GM23248 (cell line): ENCODE measurements around the gene CASK. TPM values are rescaled to one million over a fixed set of nuclear protein-coding genes. Genes with fewer than 3 reads are reported as not detected.

ENCODE experiments used
- DNase-seq: peaks from one replicate; pipeline ENCODE4 v3.0.0-alpha.2; 2015
- H2AFZ ChIP-seq: fragments of 200-600 bp; sonication (generic); 2 replicates; pipeline ENCODE4 v1.6.1; 2016; ENCODE audit warnings: antibody characterized with exemption
- H3F3A ChIP-seq: fragments of 200-600 bp; sonication (generic); 2 replicates; pipeline ENCODE4 v1.6.1; 2016; ENCODE audit warnings: mild to moderate bottlenecking, antibody characterized with exemption, mixed run types; ENCODE audit not compliant: insufficient read depth
- H3K27ac ChIP-seq: fragments of 200-600 bp; sonication (generic); 2 replicates; pipeline ENCODE4 v1.5.1; 2016; ENCODE audit warnings: mild to moderate bottlenecking
- H3K27me3 ChIP-seq: fragments of 200-600 bp; sonication (generic); replicated peaks from 2 replicates; pipeline ENCODE4 v1.6.1; 2016; ENCODE audit warnings: mild to moderate bottlenecking; ENCODE audit not compliant: insufficient read depth
- H3K36me3 ChIP-seq: fragments of 200-600 bp; sonication (generic); 2 replicates; pipeline ENCODE4 v1.6.1; 2016; ENCODE audit warnings: low read depth, mild to moderate bottlenecking
- H3K4me1 ChIP-seq: fragments of 200-600 bp; sonication (generic); 2 replicates; pipeline ENCODE4 v1.6.1; 2016; ENCODE audit warnings: mild to moderate bottlenecking; ENCODE audit not compliant: insufficient read depth
- H3K4me2 ChIP-seq: fragments of 200-600 bp; sonication (generic); one replicate; pipeline ENCODE4 v1.6.1; 2016; ENCODE audit warnings: mild to moderate bottlenecking; ENCODE audit not compliant: unreplicated experiment
- H3K4me3 ChIP-seq: fragments of 200-600 bp; sonication (generic); 2 replicates; pipeline ENCODE4 v1.5.1; 2016; ENCODE audit warnings: mild to moderate bottlenecking
- H3K79me2 ChIP-seq: fragments of 200-600 bp; sonication (generic); 2 replicates; pipeline ENCODE4 v1.6.1; 2016; ENCODE audit warnings: mild to moderate bottlenecking; ENCODE audit not compliant: insufficient read depth
- H3K9ac ChIP-seq: fragments of 200-600 bp; sonication (generic); 2 replicates; pipeline ENCODE4 v1.6.1; 2016; ENCODE audit warnings: mild to moderate bottlenecking
- H3K9me2 ChIP-seq: fragments of 200-600 bp; sonication (generic); 2 replicates; pipeline ENCODE4 v1.6.1; 2016; ENCODE audit warnings: mixed run types, mild to moderate bottlenecking, moderate library complexity; ENCODE audit not compliant: insufficient read depth
- H3K9me3 ChIP-seq: fragments of 200-600 bp; sonication (generic); one replicate; pipeline ENCODE4 v1.6.1; 2017; ENCODE audit warnings: low read depth
- H4K20me1 ChIP-seq: fragments of 200-600 bp; sonication (generic); 2 replicates; pipeline ENCODE4 v1.6.0; 2016; ENCODE audit not compliant: insufficient read depth
- EZH2 ChIP-seq: fragments of 200-600 bp; sonication (generic); IDR thresholded peaks from 2 replicates; pipeline ENCODE4 v1.6.1; 2018; ENCODE audit warnings: antibody characterized with exemption, mild to moderate bottlenecking; ENCODE audit not compliant: insufficient read depth, poor library complexity, severe bottlenecking
- EZH2phosphoT487 ChIP-seq: fragments of 200-600 bp; sonication (generic); IDR thresholded peaks from 2 replicates; pipeline ENCODE4 v1.6.1; 2018; ENCODE audit warnings: antibody characterized with exemption, moderate library complexity, mild to moderate bottlenecking, low read depth; ENCODE audit not compliant: insufficient read depth
- WGBS, 2 experiments: methylation state at CpG; one replicate each; pipeline ENCODE4 v1.1.6; 2015 to 2017; ENCODE audit warnings: low lambda C conversion rate in 2 of 2, low coverage in 1 of 2; ENCODE audit errors: missing lambda C conversion rate in 2 of 2; 5-methylcytosine and 5-hydroxymethylcytosine counted together
- in situ Hi-C: fragments of 300-500 bp; cut with MboI; formaldehyde crosslinking; loops from 2 replicates; pipeline ENCODE4 v1.15.0; 2020
- polyA plus RNA-seq: library from polyadenylated mRNA; unstranded; fragments of >200 nt; fragmentation: Nextera tagmentation; extraction: Ambion mirVana; gene quantifications from 2 replicates; pipeline ENCODE4 v1.2.1, GENCODE V29; 2016
- total RNA-seq: library from RNA; depleted of rRNA; stranded (reverse); fragments of >200 nt; shearing (Covaris generic); gene quantifications from 2 replicates; pipeline ENCODE4 v1.2.3, GENCODE V29; 2014

Gene CASK
- total and polyA plus RNA-seq, 2 experiments from 2014 or later: 2.5 to 29.2 TPM

DNA sequence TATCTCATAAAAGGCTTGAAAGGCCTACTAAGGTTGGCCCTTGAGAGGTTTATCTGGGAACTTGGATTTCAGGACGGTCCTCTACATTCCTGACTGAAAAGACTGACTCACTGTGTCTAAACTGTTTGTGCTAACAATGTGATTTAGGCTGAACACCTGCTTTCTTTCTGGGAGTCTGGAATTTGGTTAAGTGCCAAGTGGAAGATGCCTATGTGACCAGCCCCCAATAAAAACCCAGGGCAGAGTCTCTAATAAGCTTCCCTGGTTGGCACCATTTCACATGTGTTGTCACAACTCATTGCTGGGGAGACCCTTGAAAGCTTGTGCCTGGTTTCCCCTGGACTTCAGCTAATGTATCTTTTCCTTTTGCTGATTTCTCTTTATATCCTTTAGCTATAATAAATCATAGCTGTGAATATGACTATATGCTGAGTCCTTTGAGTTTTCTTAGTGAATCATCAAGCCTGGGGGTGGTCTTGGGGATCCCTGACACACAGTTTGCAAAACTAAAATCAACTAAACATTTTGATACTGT, 144.3 kb downstream of the CASK start:
- H3K9me2 ChIP-seq: no peaks in the 10 kb centered on the region
- in situ Hi-C loops: loop anchor here (25.0 kb wide), 2 partner anchors 483 to 758 kb away; no protein-coding TSS in a partner anchor
- H3F3A ChIP-seq: peaks cover 13% of the 10 kb centered on the region; the same call in 1 of the 2 replicates
- no peak overlapping the region for H2AFZ ChIP-seq
- H3K79me2 ChIP-seq: no peaks in the 10 kb centered on the region
- H3K27ac ChIP-seq: no peak overlapping the region; the same call in 1 of the 2 replicates
- no peak overlapping the region for H3K9ac ChIP-seq
- H4K20me1 ChIP-seq: no peaks in the 10 kb centered on the region
- H3K4me2 ChIP-seq: no peak overlapping the region
- peaks cover 13% of the 10 kb centered on the region for H3K4me1 ChIP-seq
- no peaks in the 10 kb centered on the region for H3K9me3 ChIP-seq
- H3K27me3 ChIP-seq: no peaks in the 10 kb centered on the region
- no peak overlapping the region for H3K4me3 ChIP-seq
- no peaks in the 10 kb centered on the region for H3K36me3 ChIP-seq
- peak; percentile 59 for DNase-seq
- WGBS, 2 experiments: 0% methylated on average over 1 of the region's 1 CpG
- no peak for TF ChIP-seq EZH2
- TF ChIP-seq EZH2phosphoT487: no peak

DNA sequence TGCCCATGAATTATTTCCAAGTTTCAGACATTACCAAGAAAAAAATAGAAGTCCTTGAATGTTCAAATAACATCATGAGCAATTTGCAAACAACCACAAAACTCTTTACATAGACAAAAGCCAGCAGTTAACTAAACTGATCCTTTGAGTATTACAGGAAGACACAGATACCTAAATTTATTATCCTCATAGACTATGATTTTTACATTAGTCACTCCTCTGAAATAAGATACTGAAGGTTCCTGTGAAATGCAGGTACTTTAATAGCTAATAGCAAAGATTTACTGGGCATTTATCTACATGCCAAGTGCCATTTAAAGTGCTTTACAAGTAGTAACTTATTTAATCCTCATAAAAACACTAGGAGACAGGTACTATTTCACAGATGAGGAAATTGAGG, 161.7 kb downstream of the CASK start:
- no peak for DNase-seq
- no peak for TF ChIP-seq EZH2
- TF ChIP-seq EZH2phosphoT487: no peak
- H3K27me3 ChIP-seq: no peaks in the 10 kb centered on the region
- H3F3A ChIP-seq: no peaks in the 10 kb centered on the region
- no peaks in the 10 kb centered on the region for H4K20me1 ChIP-seq
- H3K9me3 ChIP-seq: no peaks in the 10 kb centered on the region
- no peak overlapping the region for H3K9ac ChIP-seq
- no peak overlapping the region for H2AFZ ChIP-seq
- no peaks in the 10 kb centered on the region for H3K4me1 ChIP-seq
- no peak overlapping the region for H3K4me3 ChIP-seq
- no peak overlapping the region for H3K27ac ChIP-seq
- H3K9me2 ChIP-seq: no peaks in the 10 kb centered on the region
- H3K36me3 ChIP-seq: no peaks in the 10 kb centered on the region
- in situ Hi-C loops: no loop called here
- no peak overlapping the region for H3K4me2 ChIP-seq
- no peaks in the 10 kb centered on the region for H3K79me2 ChIP-seq

DNA sequence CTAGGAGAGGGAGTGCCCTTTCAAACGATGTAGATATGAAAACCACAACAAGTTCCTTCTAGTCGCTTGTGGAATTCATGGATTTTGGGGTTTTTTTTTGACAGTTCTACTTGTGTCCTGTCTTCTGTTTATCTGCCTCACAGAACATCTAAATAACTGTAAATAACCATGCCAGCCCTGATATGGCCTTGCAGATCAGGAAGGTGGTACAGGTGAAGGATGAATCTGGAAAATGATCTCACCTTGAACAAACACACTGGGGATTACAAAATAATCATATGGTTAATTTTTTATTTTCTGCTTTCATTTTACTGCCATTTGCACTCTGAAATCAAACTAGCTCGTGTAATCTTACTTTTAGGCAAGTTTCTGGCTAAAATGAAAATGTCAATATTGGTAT, 162.2 kb downstream of the CASK start:
- WGBS, 2 experiments: 93 to 97% methylated on average over 3 of the region's 3 CpGs
- no peaks in the 10 kb centered on the region for H4K20me1 ChIP-seq
- no peak overlapping the region for H2AFZ ChIP-seq
- H3K9me3 ChIP-seq: no peaks in the 10 kb centered on the region
- no peak overlapping the region for H3K9ac ChIP-seq
- no peak overlapping the region for H3K27ac ChIP-seq
- H3K9me2 ChIP-seq: no peaks in the 10 kb centered on the region
- TF ChIP-seq EZH2phosphoT487 (no peak), EZH2 (no peak)
- H3K4me1 ChIP-seq: no peaks in the 10 kb centered on the region
- no peaks in the 10 kb centered on the region for H3K36me3 ChIP-seq
- no peaks in the 10 kb centered on the region for H3K27me3 ChIP-seq
- in situ Hi-C loops: no loop called here
- no peak for DNase-seq
- no peak overlapping the region for H3K4me2 ChIP-seq
- H3K79me2 ChIP-seq: no peaks in the 10 kb centered on the region
- no peaks in the 10 kb centered on the region for H3F3A ChIP-seq
- H3K4me3 ChIP-seq: no peak overlapping the region

DNA sequence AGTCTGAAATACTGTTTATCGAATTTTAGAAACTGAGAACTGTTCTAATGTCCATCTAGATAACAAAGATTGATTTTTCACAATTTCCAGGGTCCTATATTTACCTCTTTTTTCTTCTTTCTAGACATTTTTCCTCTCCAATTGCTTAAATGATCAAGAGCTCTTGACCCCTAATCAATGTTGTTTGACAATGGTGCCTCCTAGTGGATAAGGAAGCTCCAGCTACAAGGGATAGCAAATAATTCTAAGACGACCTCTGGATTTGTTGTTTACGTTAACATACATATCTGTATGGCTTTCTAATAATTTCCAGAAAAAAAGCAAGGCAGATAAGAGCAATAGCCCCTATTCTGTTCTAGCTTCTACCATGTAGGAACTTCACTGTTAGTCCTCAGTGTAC, 163.5 kb downstream of the CASK start:
- no peaks in the 10 kb centered on the region for H3K27me3 ChIP-seq
- WGBS, 2 experiments: 45 to 46% methylated on average over 3 of the region's 3 CpGs
- H3K27ac ChIP-seq: no peak overlapping the region
- peak; percentile 40 for DNase-seq
- H3K79me2 ChIP-seq: no peaks in the 10 kb centered on the region
- no peaks in the 10 kb centered on the region for H3K4me1 ChIP-seq
- TF ChIP-seq EZH2phosphoT487 (no peak), EZH2 (no peak)
- no peaks in the 10 kb centered on the region for H3K9me3 ChIP-seq
- H3K4me2 ChIP-seq: no peak overlapping the region
- no peaks in the 10 kb centered on the region for H3K9me2 ChIP-seq
- in situ Hi-C loops: no loop called here
- H2AFZ ChIP-seq: no peak overlapping the region
- H3F3A ChIP-seq: no peaks in the 10 kb centered on the region
- no peak overlapping the region for H3K4me3 ChIP-seq
- H3K9ac ChIP-seq: no peak overlapping the region
- H4K20me1 ChIP-seq: no peaks in the 10 kb centered on the region
- H3K36me3 ChIP-seq: no peaks in the 10 kb centered on the region

DNA sequence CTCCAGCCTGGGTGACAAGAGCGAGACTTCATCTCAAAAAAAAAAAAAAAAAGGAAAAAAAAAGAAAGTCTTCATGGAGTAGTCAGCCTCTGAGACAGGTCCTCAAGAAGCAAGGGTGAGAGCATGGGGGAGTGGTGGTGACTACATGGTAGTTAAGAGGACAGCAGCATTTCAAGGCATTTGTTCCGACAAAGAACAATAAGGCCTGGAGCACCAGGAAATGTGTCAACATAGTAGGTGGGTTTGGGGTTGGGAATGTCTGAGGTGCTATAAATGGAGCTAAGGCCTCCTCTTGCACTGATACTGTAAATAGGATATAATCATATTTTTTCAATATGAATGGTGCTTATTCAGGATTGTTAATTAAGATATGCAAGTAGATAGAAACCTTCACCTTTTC, 165.0 kb downstream of the CASK start:
- no peak overlapping the region for H3K27ac ChIP-seq
- H3F3A ChIP-seq: no peaks in the 10 kb centered on the region
- no peaks in the 10 kb centered on the region for H4K20me1 ChIP-seq
- no peak overlapping the region for H3K4me2 ChIP-seq
- no peaks in the 10 kb centered on the region for H3K79me2 ChIP-seq
- H2AFZ ChIP-seq: no peak overlapping the region
- no peaks in the 10 kb centered on the region for H3K36me3 ChIP-seq
- DNase-seq: no peak
- no peaks in the 10 kb centered on the region for H3K4me1 ChIP-seq
- H3K9ac ChIP-seq: no peak overlapping the region
- no peak for TF ChIP-seq EZH2
- 89 to 100% methylated on average over 1 of the region's 2 CpGs for WGBS, 2 experiments
- H3K4me3 ChIP-seq: no peak overlapping the region
- no peaks in the 10 kb centered on the region for H3K9me2 ChIP-seq
- H3K9me3 ChIP-seq: no peaks in the 10 kb centered on the region
- in situ Hi-C loops: no loop called here
- H3K27me3 ChIP-seq: no peaks in the 10 kb centered on the region
